Keratinocyte (primary cell): Measurements from ENCODE around the gene NRG2. TPM values are rescaled to one million over a fixed set of nuclear protein-coding genes. Genes with fewer than 3 reads are reported as not detected.

Source experiments
- DNase-seq: peaks from one replicate; pipeline ENCODE4 v3.0.0-alpha.2; 2011; ENCODE audit warnings: low read depth, missing footprints, low spot score
- FAIRE-seq: peaks from 2 replicates; lab custom pipeline; 2011; peaks lifted over from hg19 to GRCh38; lab: Jason Lieb, UNC
- H2AFZ ChIP-seq: 2 replicates; pipeline ENCODE4 v1.6.0; 2012; ENCODE audit warnings: low read length, control low read depth, inconsistent platforms; ENCODE audit not compliant: control insufficient read depth
- H3K27ac ChIP-seq: 2 replicates; pipeline ENCODE4 v1.5.1; 2011; ENCODE audit warnings: low read length; ENCODE audit not compliant: control insufficient read depth, insufficient read depth
- H3K27me3 ChIP-seq: 3 replicates; pipeline ENCODE4 v1.6.0; 2011; ENCODE audit warnings: low read length; ENCODE audit not compliant: control insufficient read depth, insufficient read depth; ENCODE audit errors: extremely low read depth
- H3K36me3 ChIP-seq, 2 experiments: 2 replicates in 1 of 2; 3 replicates in 1 of 2; pipeline ENCODE4 v1.5.1; 2011; ENCODE audit warnings: low read length in 2 of 2, mild to moderate bottlenecking in 1 of 2; ENCODE audit not compliant: control insufficient read depth in 2 of 2, insufficient read depth in 2 of 2; ENCODE audit errors: extremely low read depth in 1 of 2
- H3K4me1 ChIP-seq: 3 replicates; pipeline ENCODE4 v1.5.1; 2011; ENCODE audit warnings: low read length; ENCODE audit not compliant: control insufficient read depth, insufficient read depth; ENCODE audit errors: extremely low read depth
- H3K4me2 ChIP-seq: 3 replicates; pipeline ENCODE4 v1.6.0; 2011; ENCODE audit warnings: low read depth, low read length; ENCODE audit not compliant: control insufficient read depth, insufficient read depth; ENCODE audit errors: extremely low read depth
- H3K4me3 ChIP-seq, 3 experiments: fragments of 200-600 bp in 1 of 3; sonication (generic) in 1 of 3; 2 replicates in 2 of 3; 3 replicates in 1 of 3; pipeline ENCODE4 v1.5.1; 2011 to 2016; ENCODE audit warnings: low read length in 3 of 3, mild to moderate bottlenecking in 3 of 3, control low read depth in 2 of 3, inconsistent platforms in 1 of 3, low read depth in 1 of 3, mixed read lengths in 1 of 3, mixed run types in 1 of 3, moderate library complexity in 1 of 3; ENCODE audit not compliant: control insufficient read depth in 2 of 3, insufficient read depth in 2 of 3; ENCODE audit errors: extremely low read depth in 1 of 3
- H3K79me2 ChIP-seq: 2 replicates; pipeline ENCODE4 v1.6.0; 2012; ENCODE audit warnings: low read length; ENCODE audit not compliant: control insufficient read depth, insufficient read depth
- H3K9ac ChIP-seq: 3 replicates; pipeline ENCODE4 v1.6.0; 2011; ENCODE audit warnings: low read length; ENCODE audit not compliant: control insufficient read depth, insufficient read depth; ENCODE audit errors: extremely low read depth
- H3K9me1 ChIP-seq: 3 replicates; pipeline ENCODE4 v1.6.0; 2011; ENCODE audit warnings: low read length; ENCODE audit not compliant: control insufficient read depth, insufficient read depth; ENCODE audit errors: extremely low read depth
- H3K9me3 ChIP-seq: 2 replicates; pipeline ENCODE4 v1.5.1; 2012; ENCODE audit warnings: low read depth, low read length; ENCODE audit not compliant: control insufficient read depth
- H4K20me1 ChIP-seq: 3 replicates; pipeline ENCODE4 v1.6.0; 2011; ENCODE audit warnings: low read length; ENCODE audit not compliant: control insufficient read depth, insufficient read depth; ENCODE audit errors: extremely low read depth
- CTCF ChIP-seq, 3 experiments: IDR thresholded peaks in 1 of 3; conservative IDR thresholded peaks in 1 of 3; optimal IDR thresholded peaks in 1 of 3; 2 replicates in 2 of 3; 3 replicates in 1 of 3; pipeline versions ENCODE3 to v1.5.1; 2011; ENCODE audit warnings: low read length in 3 of 3, mild to moderate bottlenecking in 3 of 3, moderate library complexity in 2 of 3, control low read depth in 1 of 3, inconsistent platforms in 1 of 3; ENCODE audit not compliant: insufficient read depth in 2 of 3; ENCODE audit errors: extremely low read depth in 1 of 3
- EZH2 ChIP-seq: IDR thresholded peaks from one replicate; pipeline ENCODE4 v1.6.1; 2012; ENCODE audit warnings: inconsistent platforms, mild to moderate bottlenecking, low read length, moderate library complexity
- dilution Hi-C: fragments of 300-500 bp; cut with MboI; formaldehyde crosslinking; loops from one replicate; pipeline ENCODE4 v1.7.0; 2020; ENCODE audit warnings: low sequenced_read_pairs; ENCODE audit not compliant: extremely low pct_ligation_motif_present
- polyA plus RNA-seq, 5 experiments: library from polyadenylated mRNA; depleted of rRNA in 3 of 5; stranded (reverse) in 3 of 5; stranded (forward) in 1 of 5; unstranded in 1 of 5; fragments of >200 nt; gene quantifications; 1 replicate in 1 of 5; 2 replicates in 3 of 5; 3 replicates in 1 of 5; pipeline versions ENCODE4 v1.2.1 to v1.2.3, GENCODE V29; 2011 to 2012; ENCODE audit warnings: missing spikeins in 2 of 5, low read depth in 1 of 5, low replicate concordance in 1 of 5

Gene NRG2
- polyA plus RNA-seq, 1 donor (not counting 4 experiments of a cell fraction or from before 2014, with no cell fraction given), result 0.13 TPM

DNA sequence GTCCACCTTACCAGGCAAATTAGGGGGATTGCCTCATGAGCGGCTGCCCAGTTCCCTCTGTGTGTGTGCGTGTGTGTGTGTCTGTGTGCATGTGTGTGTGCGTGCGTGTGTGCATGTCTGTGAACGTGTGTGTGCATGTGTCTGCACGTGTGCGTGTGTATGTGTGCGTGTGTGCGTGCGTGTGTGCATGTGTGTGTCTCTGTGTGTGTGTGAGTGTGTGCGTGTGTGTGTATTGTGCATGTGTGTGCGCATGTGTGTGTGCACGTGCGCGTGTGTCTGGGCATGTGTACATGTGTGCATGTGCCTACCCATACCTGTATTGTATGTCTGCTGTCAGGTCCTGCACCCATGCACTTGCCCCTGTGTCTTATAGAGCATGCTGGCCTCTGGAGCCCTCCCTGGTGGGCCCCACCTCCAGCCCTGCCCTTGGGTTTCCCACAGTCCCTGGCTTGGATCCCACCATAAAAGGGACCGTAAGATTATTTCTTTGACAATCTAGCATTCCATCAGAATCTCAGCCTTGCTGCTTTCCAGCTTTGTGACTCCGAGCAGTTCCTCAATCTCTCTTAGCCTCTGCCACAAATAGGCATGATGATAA is 238.2 kb downstream of the NRG2 start:
- Histone ChIP-seq H3K27ac (no peak overlapping the region), H3K79me2 (no peaks in the 10 kb centered on the region), H3K4me3 (no peak overlapping the region), H4K20me1 (no peaks in the 10 kb centered on the region), H3K9me3 (no peaks in the 10 kb centered on the region), H2AFZ (no peak overlapping the region), H3K9me1 (no peaks in the 10 kb centered on the region), H3K36me3 (no peaks in the 10 kb centered on the region), H3K27me3 (peaks cover 8% of the 10 kb centered on the region), H3K9ac (no peak overlapping the region), H3K4me1 (no peaks in the 10 kb centered on the region), H3K4me2 (no peak overlapping the region)
- FAIRE-seq (no peak), DNase-seq (no peak)
- dilution Hi-C loops, result no loop called here
- TF ChIP-seq EZH2 (no peak), CTCF (optimal IDR thresholded peaks at IDR 0.05 in 1 of 3, IDR thresholded peaks at IDR 0.05 in 1 of 3, conservative IDR thresholded peaks at IDR 0.05 in 1 of 3; ENCODE audit: extremely low read depth in 1 of 3, insufficient read depth in 2 of 3, low read length in 3 of 3) (no peak)

- Histone ChIP-seq H3K27me3 (peaks cover 15% of the 10 kb centered on the region), H3K79me2 (no peaks in the 10 kb centered on the region), H2AFZ (no peak overlapping the region), H3K9me3 (no peaks in the 10 kb centered on the region), H3K4me2 (no peak overlapping the region), H3K27ac (no peak overlapping the region), H3K36me3 (no peaks in the 10 kb centered on the region), H3K4me1 (no peaks in the 10 kb centered on the region), H3K9ac (no peak overlapping the region), H3K4me3 (no peak overlapping the region), H4K20me1 (no peaks in the 10 kb centered on the region), H3K9me1 (no peaks in the 10 kb centered on the region)
- TF ChIP-seq CTCF (optimal IDR thresholded peaks at IDR 0.05 in 1 of 3, IDR thresholded peaks at IDR 0.05 in 1 of 3, conservative IDR thresholded peaks at IDR 0.05 in 1 of 3; ENCODE audit: extremely low read depth in 1 of 3, insufficient read depth in 2 of 3, low read length in 3 of 3) (no peak), EZH2 (no peak)
- DNase-seq, result no peak
- dilution Hi-C loops, result no loop called here
- FAIRE-seq, result no peak
Observed at GRCh38 chr5:139803978-139804377, 239.1 kb downstream of the NRG2 start.
